ENCODE results near the gene SPEM3.
"Not testable (repeated sequence)": the region's sequence is repeated elsewhere in the genome, so short reads cannot be mapped to it uniquely, and the experiment has no call there.

GRCh38 chr17:7481275-7481674 is 52.6 kb downstream of the SPEM3 start, which contains the start of gene SLC35G6:
- not testable (repeated sequence) for TF ChIP-seq CTCF (IDR thresholded peaks at IDR 0.05; ENCODE audit: extremely low read depth in 1 of 2, insufficient read depth in 1 of 2, low read depth in 1 of 2, low read length in 2 of 2); EZH2 (IDR thresholded peaks at IDR 0.05; ENCODE audit: borderline replicate concordance, low read depth, low read length, severe bottlenecking)

Data from endothelial cell of umbilical vein (primary cell).